Fibroblast of skin of abdomen (primary cell): Measurements from ENCODE around the gene PPM1N.
"Not testable (repeated sequence)": the region's sequence is repeated elsewhere in the genome, so short reads cannot be mapped to it uniquely, and the experiment has no call there.

Source experiments
- DNase-seq: peaks from one replicate; pipeline ENCODE4 v3.0.0-alpha.2; 2013

PPM1N gene

GRCh38 chr19:45509692-45510015 is 11.4 kb downstream of the PPM1N start:
- no peak for DNase-seq

GRCh38 chr19:45510352-45510751 is 12.1 kb downstream of the PPM1N start:
- not testable (repeated sequence) for DNase-seq

- no peak for DNase-seq
Observed at GRCh38 chr19:45511074-45511473, 12.8 kb downstream of the PPM1N start.

GRCh38 chr19:45512881-45513483 is 14.7 kb downstream of the PPM1N start:
- DNase-seq: no peak

- DNase-seq: no peak
Observed at GRCh38 chr19:45514376-45515051, 16.3 kb downstream of the PPM1N start.

GRCh38 chr19:45515081-45515624 is 16.9 kb downstream of the PPM1N start:
- no peak for DNase-seq

- DNase-seq: no peak
Observed at GRCh38 chr19:45515807-45516401, 17.7 kb downstream of the PPM1N start.

GRCh38 chr19:45517238-45517637 is 19.0 kb downstream of the PPM1N start:
- DNase-seq: no peak

- DNase-seq: no peak
Observed at GRCh38 chr19:45517641-45518468, 19.6 kb downstream of the PPM1N start.

GRCh38 chr19:45518469-45518826 is 20.2 kb downstream of the PPM1N start:
- no peak for DNase-seq

- no peak for DNase-seq
Observed at GRCh38 chr19:45522010-45522941, 24.0 kb downstream of the PPM1N start.

GRCh38 chr19:45523642-45524256 is 25.5 kb downstream of the PPM1N start:
- DNase-seq: peak; percentile 78

- no peak for DNase-seq
Observed at GRCh38 chr19:45524575-45525129, 26.4 kb downstream of the PPM1N start.

GRCh38 chr19:45526143-45526542 is 27.9 kb downstream of the PPM1N start:
- DNase-seq: peak; percentile 81

- no peak for DNase-seq
Observed at GRCh38 chr19:45526971-45527370, 28.7 kb downstream of the PPM1N start.

GRCh38 chr19:45527731-45528130 is 29.5 kb downstream of the PPM1N start:
- DNase-seq: no peak

GRCh38 chr19:45528149-45528743 is 30.0 kb downstream of the PPM1N start:
- DNase-seq: peak; percentile 71

GRCh38 chr19:45528744-45529419 is 30.6 kb downstream of the PPM1N start:
- DNase-seq: peak; percentile 31

- no peak for DNase-seq
Observed at GRCh38 chr19:45529420-45529785, 31.2 kb downstream of the PPM1N start.

- DNase-seq: no peak
Observed at GRCh38 chr19:45531349-45531748, 33.1 kb downstream of the PPM1N start.
